Ishikawa (cell line): ENCODE measurements around the gene PIGM.

ENCODE experiments used
- CREB1 ChIP-seq: IDR thresholded peaks from 2 replicates; pipeline ENCODE4 v1.6.1; 2012; ENCODE audit warnings: low read depth
- EGR1 ChIP-seq: IDR thresholded peaks from 2 replicates; pipeline ENCODE4 v1.6.1; 2012
- EP300 ChIP-seq: IDR thresholded peaks from 2 replicates; pipeline ENCODE4 v1.6.1; 2012; ENCODE audit warnings: borderline replicate concordance
- TCF12 ChIP-seq: IDR thresholded peaks from 2 replicates; pipeline ENCODE4 v1.6.1; 2012; ENCODE audit warnings: low read depth
- TEAD4 ChIP-seq: IDR thresholded peaks from 2 replicates; pipeline ENCODE4 v1.6.1; 2012
- YY1 ChIP-seq: IDR thresholded peaks from 2 replicates; pipeline ENCODE4 v1.6.1; 2012; ENCODE audit warnings: low read depth
- TF ChIP-seq, protein P1 (sequence below): IDR thresholded peaks from 2 replicates; pipeline ENCODE4 v1.6.1; 2012
- TF ChIP-seq, protein P2 (sequence below): IDR thresholded peaks from 2 replicates; pipeline ENCODE4 v1.6.1; 2012

DNA sequence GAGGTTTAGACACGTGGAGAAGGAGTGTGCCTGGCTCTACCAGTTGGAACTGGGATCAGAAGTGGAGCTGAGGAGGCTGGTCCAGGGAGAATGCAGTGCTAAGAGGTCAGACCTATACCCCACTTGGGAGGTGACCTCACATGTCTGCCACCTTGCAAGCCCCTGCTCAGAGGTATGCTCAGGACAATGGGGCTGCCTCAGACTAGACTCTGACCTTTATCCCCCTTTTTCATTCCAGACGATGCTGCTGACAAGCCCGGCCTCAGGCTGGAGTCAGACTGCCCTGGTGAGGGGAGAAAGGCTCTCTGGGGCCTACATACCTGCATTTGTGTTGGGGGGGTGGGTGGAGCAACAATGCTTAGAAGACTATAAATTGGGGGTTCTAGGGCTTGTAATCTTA is 33.0 kb upstream of the PIGM start:
- TF ChIP-seq YY1: no peak
- TF ChIP-seq TEAD4: no peak
- TF ChIP-seq CREB1: no peak
- no peak for TF ChIP-seq EP300
- no peak for TF ChIP-seq TCF12
- TF ChIP-seq, protein P1, sequence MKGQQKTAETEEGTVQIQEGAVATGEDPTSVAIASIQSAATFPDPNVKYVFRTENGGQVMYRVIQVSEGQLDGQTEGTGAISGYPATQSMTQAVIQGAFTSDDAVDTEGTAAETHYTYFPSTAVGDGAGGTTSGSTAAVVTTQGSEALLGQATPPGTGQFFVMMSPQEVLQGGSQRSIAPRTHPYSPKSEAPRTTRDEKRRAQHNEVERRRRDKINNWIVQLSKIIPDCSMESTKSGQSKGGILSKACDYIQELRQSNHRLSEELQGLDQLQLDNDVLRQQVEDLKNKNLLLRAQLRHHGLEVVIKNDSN: no peak
- no peak for TF ChIP-seq EGR1
- TF ChIP-seq, protein P2, sequence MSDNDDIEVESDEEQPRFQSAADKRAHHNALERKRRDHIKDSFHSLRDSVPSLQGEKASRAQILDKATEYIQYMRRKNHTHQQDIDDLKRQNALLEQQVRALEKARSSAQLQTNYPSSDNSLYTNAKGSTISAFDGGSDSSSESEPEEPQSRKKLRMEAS: no peak
